ENCODE data around the gene ATP6V1B1. TPM values are rescaled to one million over a fixed set of nuclear protein-coding genes. Genes with fewer than 3 reads are reported as not detected.

ATP6V1B1 gene
- total RNA-seq, 1 experiment from 2014 or later, result 6.5 TPM

GRCh38 chr2:70895249-70895648, 40.5 kb upstream of the ATP6V1B1 start:
- Histone ChIP-seq H3K36me3 (ENCODE audit: insufficient read depth, low read length, poor library complexity, severe bottlenecking) (no peaks in the 10 kb centered on the region), H3K9me3 (ENCODE audit: low read depth, low read length, poor library complexity, severe bottlenecking) (no peaks in the 10 kb centered on the region), H3K4me1 (ENCODE audit: insufficient read depth, low read length, poor library complexity, severe bottlenecking) (peaks cover 12% of the 10 kb centered on the region), H3K27me3 (replicated peaks; ENCODE audit: insufficient read depth, low read depth, low read length, poor library complexity) (no peaks in the 10 kb centered on the region), H3K27ac (ENCODE audit: low read depth, low read length, poor library complexity, severe bottlenecking) (no peak overlapping the region), H3K4me3 (ENCODE audit: low read depth, low read length, poor library complexity, severe bottlenecking) (no peak overlapping the region)
- TF ChIP-seq EZH2 (IDR thresholded peaks at IDR 0.05; ENCODE audit: borderline replicate concordance, low read depth, low read length, poor library complexity, severe bottlenecking) (no peak), CTCF (conservative IDR thresholded peaks at IDR 0.05; ENCODE audit: low read depth, low read length) (no peak)
- intact Hi-C loops (cut with micrococcal nuclease; ENCODE audit: unreplicated experiment), result no loop called here
- CTCF ChIA-PET, result no interaction called here
- no peak for DNase-seq (ENCODE audit: low spot score)
- no TSS peak for BruUV-seq (replicated peaks)
- POLR2A ChIA-PET (ENCODE audit: low non-redundant PET), result no interaction called here

- Histone ChIP-seq H3K36me3 (ENCODE audit: insufficient read depth, low read length, poor library complexity, severe bottlenecking) (no peaks in the 10 kb centered on the region), H3K4me1 (ENCODE audit: insufficient read depth, low read length, poor library complexity, severe bottlenecking) (peaks cover 12% of the 10 kb centered on the region), H3K4me3 (ENCODE audit: low read depth, low read length, poor library complexity, severe bottlenecking) (no peak overlapping the region), H3K27ac (ENCODE audit: low read depth, low read length, poor library complexity, severe bottlenecking) (no peak overlapping the region), H3K27me3 (replicated peaks; ENCODE audit: insufficient read depth, low read depth, low read length, poor library complexity) (no peaks in the 10 kb centered on the region), H3K9me3 (ENCODE audit: low read depth, low read length, poor library complexity, severe bottlenecking) (no peaks in the 10 kb centered on the region)
- POLR2A ChIA-PET (ENCODE audit: low non-redundant PET), result no interaction called here
- intact Hi-C loops (cut with micrococcal nuclease; ENCODE audit: unreplicated experiment), result no loop called here
- CTCF ChIA-PET, result no interaction called here
- TF ChIP-seq EZH2 (IDR thresholded peaks at IDR 0.05; ENCODE audit: borderline replicate concordance, low read depth, low read length, poor library complexity, severe bottlenecking), result no peak
- no TSS peak for BruUV-seq (replicated peaks)
- DNase-seq (ENCODE audit: low spot score), result no peak
Observed at GRCh38 chr2:70895998-70896764, 39.5 kb upstream of the ATP6V1B1 start.

- no peaks in the 10 kb centered on the region for H3K9me3 ChIP-seq (ENCODE audit: low read depth, low read length, poor library complexity, severe bottlenecking)
- ChIA-PET CTCF (no interaction called here), POLR2A (ENCODE audit: low non-redundant PET) (no interaction called here)
- BruUV-seq (replicated peaks), result no TSS peak
- H3K27me3 ChIP-seq (replicated peaks; ENCODE audit: insufficient read depth, low read depth, low read length, poor library complexity), result no peaks in the 10 kb centered on the region
- DNase-seq (ENCODE audit: low spot score), result no peak
- TF ChIP-seq CTCF (conservative IDR thresholded peaks at IDR 0.05; ENCODE audit: low read depth, low read length) (no peak), EZH2 (IDR thresholded peaks at IDR 0.05; ENCODE audit: borderline replicate concordance, low read depth, low read length, poor library complexity, severe bottlenecking) (no peak)
- no peaks in the 10 kb centered on the region for H3K36me3 ChIP-seq (ENCODE audit: insufficient read depth, low read length, poor library complexity, severe bottlenecking)
- H3K4me3 ChIP-seq (ENCODE audit: low read depth, low read length, poor library complexity, severe bottlenecking), result no peak overlapping the region
- no peak overlapping the region for H3K27ac ChIP-seq (ENCODE audit: low read depth, low read length, poor library complexity, severe bottlenecking)
- intact Hi-C loops (cut with micrococcal nuclease; ENCODE audit: unreplicated experiment), result no loop called here
- H3K4me1 ChIP-seq (ENCODE audit: insufficient read depth, low read length, poor library complexity, severe bottlenecking), result peaks cover 12% of the 10 kb centered on the region
Observed at GRCh38 chr2:70896765-70897202, 38.9 kb upstream of the ATP6V1B1 start.

All from A673 (cell line).